HepG2 (cell line): ENCODE data around the gene IPMK. TPM values are rescaled to one million over a fixed set of nuclear protein-coding genes. Genes with fewer than 3 reads are reported as not detected.

Experiments used
- BRD4 ChIP-seq: sonication (generic); formaldehyde crosslinking; IDR thresholded peaks from 2 replicates; pipeline ENCODE4 v1.4.0; 2020; ENCODE audit warnings: missing genetic modification reagents
- HNF4A ChIP-seq: sonication (generic); formaldehyde crosslinking; IDR thresholded peaks from 2 replicates; pipeline ENCODE4 v1.4.0; 2020; ENCODE audit warnings: missing genetic modification reagents
- HNF4G ChIP-seq, 2 experiments: sonication (generic) in 1 of 2; formaldehyde crosslinking in 1 of 2; IDR thresholded peaks; 2 replicates each; pipeline versions ENCODE4 v1.4.0 to v1.6.1; 2011 to 2020; ENCODE audit warnings: borderline replicate concordance in 2 of 2, low read depth in 2 of 2, mild to moderate bottlenecking in 2 of 2, low read length in 1 of 2, missing genetic modification reagents in 1 of 2, moderate library complexity in 1 of 2
- HOXA7 ChIP-seq: sonication (generic); formaldehyde crosslinking; IDR thresholded peaks from 2 replicates; pipeline ENCODE4 v1.8.1; 2022; ENCODE audit warnings: mild to moderate bottlenecking, missing genetic modification reagents, moderate library complexity
- IRF1 ChIP-seq: sonication (generic); formaldehyde crosslinking; IDR thresholded peaks from 2 replicates; pipeline ENCODE4 v1.4.0; 2020; ENCODE audit warnings: low read depth, mild to moderate bottlenecking, missing genetic modification reagents
- LBX2 ChIP-seq: sonication (generic); formaldehyde crosslinking; IDR thresholded peaks from 2 replicates; pipeline ENCODE4 v1.5.0; 2020; ENCODE audit warnings: missing genetic modification reagents, mild to moderate bottlenecking, borderline replicate concordance
- MAF1 ChIP-seq: sonication (generic); formaldehyde crosslinking; IDR thresholded peaks from 2 replicates; pipeline ENCODE4 v1.5.0; 2020; ENCODE audit warnings: missing genetic modification reagents, borderline replicate concordance
- MXD4 ChIP-seq: IDR thresholded peaks from 2 replicates; pipeline ENCODE4 v1.6.1; 2016; ENCODE audit warnings: mild to moderate bottlenecking, missing biosample characterization, missing genetic modification reagents
- POGZ ChIP-seq: sonication (generic); formaldehyde crosslinking; IDR thresholded peaks from 2 replicates; pipeline ENCODE4 v1.4.0; 2020; ENCODE audit warnings: mild to moderate bottlenecking, missing genetic modification reagents
- RFX1 ChIP-seq: fragments of 450-650 bp; IDR thresholded peaks from 2 replicates; pipeline ENCODE4 v1.6.1; 2017
- RFXANK ChIP-seq: IDR thresholded peaks from 2 replicates; pipeline ENCODE4 v1.6.1; 2016
- TFAP4 ChIP-seq: sonication (generic); IDR thresholded peaks from 2 replicates; pipeline ENCODE4 v1.6.1; 2016; ENCODE audit warnings: low read depth, borderline replicate concordance
- ZHX1 ChIP-seq: sonication (generic); formaldehyde crosslinking; IDR thresholded peaks from 2 replicates; pipeline ENCODE4 v1.8.1; 2022; ENCODE audit warnings: low read depth, mild to moderate bottlenecking, missing genetic modification reagents
- ZNF180 ChIP-seq: sonication (generic); formaldehyde crosslinking; IDR thresholded peaks from 2 replicates; pipeline ENCODE4 v1.4.0; 2020; ENCODE audit warnings: low read depth, missing genetic modification reagents, borderline replicate concordance
- ZNF280B ChIP-seq: sonication (generic); formaldehyde crosslinking; IDR thresholded peaks from 2 replicates; pipeline ENCODE4 v1.5.0; 2020; ENCODE audit warnings: missing genetic modification reagents, mild to moderate bottlenecking, borderline replicate concordance
- ZNF660 ChIP-seq: sonication (generic); formaldehyde crosslinking; IDR thresholded peaks from 2 replicates; pipeline ENCODE4 v1.5.1; 2020; ENCODE audit warnings: mild to moderate bottlenecking, low read depth, missing genetic modification reagents, borderline replicate concordance
- ZNF761 ChIP-seq: sonication (generic); formaldehyde crosslinking; conservative IDR thresholded peaks from 2 replicates; pipeline ENCODE4 v1.4.0; 2020; ENCODE audit warnings: mild to moderate bottlenecking, missing genetic modification reagents
- polyA plus RNA-seq, 8 experiments: library from polyadenylated mRNA; depleted of rRNA in 3 of 8; stranded (reverse) in 7 of 8; unstranded in 1 of 8; fragments of >200 nt; fragmentation: Illumina TruSeq in 4 of 8; extraction: Trizol in 4 of 8; gene quantifications; 2 replicates each; pipeline versions ENCODE4 v1.2.1 to v1.2.3, GENCODE V29; 2011 to 2016; ENCODE audit warnings: low read depth in 4 of 8, missing spikeins in 1 of 8, mixed read lengths in 1 of 8; ENCODE audit not compliant: insufficient read depth in 1 of 8
- total RNA-seq, 5 experiments: library from RNA; depleted of rRNA; stranded (reverse); fragments of >200 nt; fragmentation: Illumina TruSeq; extraction: Trizol; gene quantifications; 2 replicates each; pipeline ENCODE4 v1.2.3, GENCODE V29; 2016; ENCODE audit warnings: low read depth in 1 of 5
- TF ChIP-seq, protein P1 (sequence below): sonication (generic); formaldehyde crosslinking; IDR thresholded peaks from 2 replicates; pipeline ENCODE4 v1.8.1; 2023; ENCODE audit warnings: mild to moderate bottlenecking, missing genetic modification reagents
- TF ChIP-seq, protein P2 (sequence below): sonication (generic); formaldehyde crosslinking; IDR thresholded peaks from 2 replicates; pipeline ENCODE4 v1.4.0; 2020; ENCODE audit warnings: missing genetic modification reagents

Gene IPMK
- total and polyA plus RNA-seq, 2 of the 13 experiments (the other 11 are each of a cell fraction or from before 2014, with no cell fraction given) = 2.7 to 3.9 TPM

GRCh38 chr10:58299580-58299979 lies 31.9 kb upstream of the IPMK start (continued):
- TF ChIP-seq, protein P1, sequence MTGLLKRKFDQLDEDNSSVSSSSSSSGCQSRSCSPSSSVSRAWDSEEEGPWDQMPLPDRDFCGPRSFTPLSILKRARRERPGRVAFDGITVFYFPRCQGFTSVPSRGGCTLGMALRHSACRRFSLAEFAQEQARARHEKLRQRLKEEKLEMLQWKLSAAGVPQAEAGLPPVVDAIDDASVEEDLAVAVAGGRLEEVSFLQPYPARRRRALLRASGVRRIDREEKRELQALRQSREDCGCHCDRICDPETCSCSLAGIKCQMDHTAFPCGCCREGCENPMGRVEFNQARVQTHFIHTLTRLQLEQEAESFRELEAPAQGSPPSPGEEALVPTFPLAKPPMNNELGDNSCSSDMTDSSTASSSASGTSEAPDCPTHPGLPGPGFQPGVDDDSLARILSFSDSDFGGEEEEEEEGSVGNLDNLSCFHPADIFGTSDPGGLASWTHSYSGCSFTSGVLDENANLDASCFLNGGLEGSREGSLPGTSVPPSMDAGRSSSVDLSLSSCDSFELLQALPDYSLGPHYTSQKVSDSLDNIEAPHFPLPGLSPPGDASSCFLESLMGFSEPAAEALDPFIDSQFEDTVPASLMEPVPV (CRISPR knock-in tag) = no peak
- TF ChIP-seq HNF4A (CRISPR knock-in tag) (peak; percentile 71), MAF1 (CRISPR knock-in tag) (no peak), ZNF660 (CRISPR knock-in tag) (no peak), LBX2 (no peak), BRD4 (CRISPR knock-in tag) (no peak), ZHX1 (CRISPR knock-in tag) (no peak), ZNF180 (CRISPR knock-in tag) (no peak), IRF1 (CRISPR knock-in tag) (no peak), MXD4 (CRISPR knock-in tag) (no peak), POGZ (CRISPR knock-in tag) (no peak), ZNF280B (CRISPR knock-in tag) (no peak), HOXA7 (no peak), TFAP4 (no peak), RFX1 (no peak), HNF4G (IDR thresholded peaks at IDR 0.05; ENCODE audit: borderline replicate concordance, low read depth, low read length) (0 out of 2 replicates have a peak, but pooled peaks have one; percentile 70), HNF4G (CRISPR knock-in tag; IDR thresholded peaks at IDR 0.05; ENCODE audit: borderline replicate concordance, low read depth) (no peak), ZNF761 (CRISPR knock-in tag) (no peak), RFXANK (no peak)
- TF ChIP-seq, protein P2, sequence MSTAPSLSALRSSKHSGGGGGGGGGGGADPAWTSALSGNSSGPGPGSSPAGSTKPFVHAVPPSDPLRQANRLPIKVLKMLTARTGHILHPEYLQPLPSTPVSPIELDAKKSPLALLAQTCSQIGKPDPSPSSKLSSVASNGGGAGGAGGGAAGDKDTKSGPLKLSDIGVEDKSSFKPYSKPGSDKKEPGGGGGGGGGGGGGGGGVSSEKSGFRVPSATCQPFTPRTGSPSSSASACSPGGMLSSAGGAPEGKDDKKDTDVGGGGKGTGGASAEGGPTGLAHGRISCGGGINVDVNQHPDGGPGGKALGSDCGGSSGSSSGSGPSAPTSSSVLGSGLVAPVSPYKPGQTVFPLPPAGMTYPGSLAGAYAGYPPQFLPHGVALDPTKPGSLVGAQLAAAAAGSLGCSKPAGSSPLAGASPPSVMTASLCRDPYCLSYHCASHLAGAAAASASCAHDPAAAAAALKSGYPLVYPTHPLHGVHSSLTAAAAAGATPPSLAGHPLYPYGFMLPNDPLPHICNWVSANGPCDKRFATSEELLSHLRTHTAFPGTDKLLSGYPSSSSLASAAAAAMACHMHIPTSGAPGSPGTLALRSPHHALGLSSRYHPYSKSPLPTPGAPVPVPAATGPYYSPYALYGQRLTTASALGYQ (CRISPR knock-in tag) = no peak
